Neural crest cell (in vitro differentiated cells): ENCODE measurements around the gene DBX1. TPM values are rescaled to one million over a fixed set of nuclear protein-coding genes. Genes with fewer than 3 reads are reported as not detected.

ENCODE experiments used
- DNase-seq: peaks from one replicate; pipeline ENCODE4 v3.0.0; 2021; ENCODE audit warnings: low read depth, mixed read lengths, low spot score
- H3K27ac Mint-ChIP-seq: one replicate; pipeline ENCODE4 v1.8.0; 2021; ENCODE audit warnings: mild to moderate bottlenecking, mixed read lengths; ENCODE audit not compliant: unreplicated experiment
- H3K27me3 Mint-ChIP-seq: 2 replicates; pipeline ENCODE4 v1.8.0; 2021; ENCODE audit warnings: low read depth, mild to moderate bottlenecking, mixed read lengths
- H3K36me3 Mint-ChIP-seq: 2 replicates; pipeline ENCODE4 v1.8.0; 2021; ENCODE audit warnings: low read depth, mild to moderate bottlenecking, mixed read lengths
- H3K4me1 Mint-ChIP-seq: 2 replicates; pipeline ENCODE4 v1.8.0; 2021; ENCODE audit warnings: mixed read lengths
- H3K4me3 Mint-ChIP-seq: one replicate; pipeline ENCODE4 v1.8.0; 2021; ENCODE audit warnings: mild to moderate bottlenecking, mixed read lengths
- H3K9me3 Mint-ChIP-seq: 2 replicates; pipeline ENCODE4 v1.8.0; 2021; ENCODE audit warnings: mixed read lengths
- CTCF ChIP-seq: fragments of 200-600 bp; sonication (generic); conservative IDR thresholded peaks from 2 replicates; pipeline ENCODE4 v1.5.0; 2021; ENCODE audit warnings: antibody characterized with exemption, mild to moderate bottlenecking
- total RNA-seq: library from RNA; stranded (reverse); gene quantifications from 2 replicates; pipeline ENCODE4 v1.2.1, GENCODE V29; 2021

Gene DBX1
- total RNA-seq, 1 donor from 2014 or later = 29.6 TPM

DNA sequence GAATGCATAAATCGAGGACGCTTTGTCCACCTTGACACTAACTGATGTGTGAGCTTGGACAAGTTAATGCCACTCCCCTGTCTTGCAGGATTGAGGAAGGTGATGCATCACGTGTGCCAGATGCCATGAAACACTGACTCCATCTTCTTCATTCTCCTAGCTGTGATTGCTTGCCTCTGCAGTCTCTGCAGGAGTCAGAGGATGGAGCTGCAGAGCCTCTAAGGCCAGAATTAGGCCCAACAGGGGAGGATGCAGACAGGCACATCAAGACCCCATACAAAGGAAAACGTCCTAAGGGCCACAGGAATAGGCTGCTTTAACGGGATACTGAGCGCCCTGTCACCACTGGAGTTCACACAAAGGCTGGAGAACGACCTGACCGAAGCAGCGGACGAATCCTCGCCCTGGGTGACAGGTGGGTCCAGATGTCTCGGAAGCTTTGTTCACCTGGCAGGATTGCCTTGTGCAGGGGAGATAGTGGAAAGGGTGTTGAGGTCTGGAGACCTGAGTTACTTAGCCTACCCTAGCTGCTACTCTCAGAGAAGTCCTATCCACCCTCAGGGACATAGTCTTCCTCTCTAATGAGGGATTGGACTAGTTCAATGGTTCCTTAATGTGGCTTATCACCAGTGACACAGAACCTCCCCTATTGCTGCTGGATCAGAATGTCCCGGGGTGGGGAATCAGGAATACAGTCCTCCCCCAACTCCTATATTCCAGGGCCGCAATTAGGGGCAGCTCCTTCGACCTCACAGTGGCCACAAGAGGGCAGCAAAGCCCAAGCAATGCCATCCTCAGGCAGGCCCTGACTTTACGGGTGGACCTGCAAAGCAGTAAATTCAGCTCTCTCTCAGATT is 32.4 kb downstream of the DBX1 start:
- Mint-ChIP-seq H3K4me1 (peaks cover 5% of the 10 kb centered on the region), H3K4me3 (no peak overlapping the region), H3K9me3 (no peaks in the 10 kb centered on the region), H3K36me3 (no peaks in the 10 kb centered on the region), H3K27ac (no peak overlapping the region), H3K27me3 (peaks cover 29% of the 10 kb centered on the region)
- DNase-seq = peak; percentile 92
- peak; percentile 95 for TF ChIP-seq CTCF

- no peaks in the 10 kb centered on the region for H3K36me3 Mint-ChIP-seq
- H3K27me3 Mint-ChIP-seq = peaks cover 18% of the 10 kb centered on the region
- no peak overlapping the region for H3K27ac Mint-ChIP-seq
- DNase-seq = no peak
- no peak overlapping the region for H3K4me3 Mint-ChIP-seq
- no peak for TF ChIP-seq CTCF
- no peaks in the 10 kb centered on the region for H3K9me3 Mint-ChIP-seq
- H3K4me1 Mint-ChIP-seq = no peaks in the 10 kb centered on the region
Measured at GRCh38 chr11:20126724-20127123, 33.6 kb downstream of the DBX1 start.

- H3K27ac Mint-ChIP-seq = no peak overlapping the region
- H3K9me3 Mint-ChIP-seq = no peaks in the 10 kb centered on the region
Measured at GRCh38 chr11:20125927-20126326, 34.3 kb downstream of the DBX1 start.

GRCh38 chr11:20122131-20122530 is 38.1 kb downstream of the DBX1 start:
- no peaks in the 10 kb centered on the region for H3K9me3 Mint-ChIP-seq
- no peaks in the 10 kb centered on the region for H3K27me3 Mint-ChIP-seq
- no peaks in the 10 kb centered on the region for H3K4me1 Mint-ChIP-seq
- TF ChIP-seq CTCF = no peak
- no peak for DNase-seq
- H3K4me3 Mint-ChIP-seq = no peak overlapping the region
- peaks cover 4% of the 10 kb centered on the region for H3K36me3 Mint-ChIP-seq
- no peak overlapping the region for H3K27ac Mint-ChIP-seq

More at GRCh38 chr11:20125927-20126326, 34.3 kb downstream of the DBX1 start:
- Mint-ChIP-seq H3K36me3 (no peaks in the 10 kb centered on the region), H3K4me3 (no peak overlapping the region), H3K4me1 (no peaks in the 10 kb centered on the region), H3K27me3 (peaks cover 15% of the 10 kb centered on the region)
- no peak for TF ChIP-seq CTCF
- no peak for DNase-seq

DNA sequence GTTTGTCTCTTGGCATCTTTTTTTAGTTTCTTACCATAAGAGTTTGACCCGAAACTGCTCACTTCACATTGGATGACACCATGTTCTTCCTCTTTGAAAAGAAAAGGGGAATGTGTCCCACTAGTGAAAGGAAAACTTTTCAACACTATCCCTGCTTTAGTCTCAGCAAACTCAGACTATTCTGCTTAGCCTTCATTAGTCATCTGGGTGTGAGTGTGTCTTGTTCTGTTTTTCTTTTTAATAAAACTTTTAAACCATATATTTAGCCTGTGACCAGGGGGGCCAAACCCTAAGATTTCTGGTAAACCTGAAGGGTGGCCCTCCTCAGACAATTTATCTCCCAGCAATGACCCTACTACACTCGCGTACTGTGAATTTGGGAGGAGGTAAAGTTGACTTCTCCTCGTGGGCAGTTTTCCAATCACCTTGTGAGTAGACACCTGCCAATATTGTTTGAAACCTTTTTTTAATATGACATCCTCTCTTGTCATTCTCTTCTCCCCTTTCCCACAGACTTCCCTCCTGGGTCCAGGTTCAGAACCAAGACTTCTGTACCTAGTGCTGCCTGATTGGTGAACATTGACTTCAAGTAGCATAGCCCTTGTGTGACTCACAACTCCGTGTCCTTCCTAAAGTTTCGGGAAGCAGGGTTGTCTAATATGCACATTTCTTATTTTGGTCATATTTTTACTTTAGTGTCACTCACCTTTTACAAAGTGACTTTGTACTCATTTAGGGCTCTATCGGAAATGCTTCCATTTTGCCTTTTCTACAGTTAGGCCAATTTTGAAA is 39.9 kb downstream of the DBX1 start:
- no peak for DNase-seq
- Mint-ChIP-seq H3K27ac (no peak overlapping the region), H3K36me3 (peaks cover 4% of the 10 kb centered on the region), H3K4me1 (no peaks in the 10 kb centered on the region), H3K4me3 (no peak overlapping the region), H3K27me3 (no peaks in the 10 kb centered on the region), H3K9me3 (no peaks in the 10 kb centered on the region)
- TF ChIP-seq CTCF = no peak
